Measurements from ENCODE around the gene L1CAM.
"Not testable (repeated sequence)": the region's sequence is repeated elsewhere in the genome, so short reads cannot be mapped to it uniquely, and the experiment has no call there.

GRCh38 chrX:153818064-153818463 is 67.9 kb downstream of the L1CAM start:
- not testable (repeated sequence) for TF ChIP-seq ZNF274 (IDR thresholded peaks at IDR 0.05; ENCODE audit: low read depth, low read length); YY1 (IDR thresholded peaks at IDR 0.05; ENCODE audit: insufficient read depth, insufficient read length)
